Measurements from ENCODE around the gene PITPNC1.
"Not testable (repeated sequence)": the region's sequence is repeated elsewhere in the genome, so short reads cannot be mapped to it uniquely, and the experiment has no call there.

Gene PITPNC1

GRCh38 chr17:67378454-67379250 is 1.6 kb downstream of the PITPNC1 start:
- peak overlapping the region; percentile 85 for H3K4me3 ChIP-seq (replicated peaks; ENCODE audit: low read depth, low read length)
- TF ChIP-seq, protein P1, sequence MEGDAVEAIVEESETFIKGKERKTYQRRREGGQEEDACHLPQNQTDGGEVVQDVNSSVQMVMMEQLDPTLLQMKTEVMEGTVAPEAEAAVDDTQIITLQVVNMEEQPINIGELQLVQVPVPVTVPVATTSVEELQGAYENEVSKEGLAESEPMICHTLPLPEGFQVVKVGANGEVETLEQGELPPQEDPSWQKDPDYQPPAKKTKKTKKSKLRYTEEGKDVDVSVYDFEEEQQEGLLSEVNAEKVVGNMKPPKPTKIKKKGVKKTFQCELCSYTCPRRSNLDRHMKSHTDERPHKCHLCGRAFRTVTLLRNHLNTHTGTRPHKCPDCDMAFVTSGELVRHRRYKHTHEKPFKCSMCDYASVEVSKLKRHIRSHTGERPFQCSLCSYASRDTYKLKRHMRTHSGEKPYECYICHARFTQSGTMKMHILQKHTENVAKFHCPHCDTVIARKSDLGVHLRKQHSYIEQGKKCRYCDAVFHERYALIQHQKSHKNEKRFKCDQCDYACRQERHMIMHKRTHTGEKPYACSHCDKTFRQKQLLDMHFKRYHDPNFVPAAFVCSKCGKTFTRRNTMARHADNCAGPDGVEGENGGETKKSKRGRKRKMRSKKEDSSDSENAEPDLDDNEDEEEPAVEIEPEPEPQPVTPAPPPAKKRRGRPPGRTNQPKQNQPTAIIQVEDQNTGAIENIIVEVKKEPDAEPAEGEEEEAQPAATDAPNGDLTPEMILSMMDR (IDR thresholded peaks at IDR 0.05; ENCODE audit: low read length, missing control alignments), result peak; percentile 8
- DNase-seq (ENCODE audit: low read depth), result peak; percentile 86

DNA sequence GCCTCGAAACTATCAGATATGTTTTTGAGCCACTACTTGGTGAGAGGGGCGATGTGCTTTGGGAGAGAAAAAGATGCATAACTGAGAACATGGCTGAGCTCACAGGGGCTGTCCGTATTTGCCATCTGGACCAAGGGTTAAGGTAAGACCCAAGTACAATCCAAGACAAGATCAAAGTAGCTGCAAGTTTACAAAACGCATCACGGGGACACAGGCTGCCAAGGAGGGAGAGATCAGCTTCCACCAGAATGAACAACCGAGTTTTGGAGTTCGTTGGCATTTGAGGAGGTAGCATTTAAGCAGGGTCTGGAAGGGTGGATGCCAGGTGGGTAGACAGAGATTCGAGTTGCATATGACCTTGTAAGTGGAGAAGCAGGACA is 2.2 kb downstream of the PITPNC1 start:
- DNase-seq (ENCODE audit: low read depth), result no peak
- TF ChIP-seq, protein P1 (IDR thresholded peaks at IDR 0.05; ENCODE audit: low read length, missing control alignments), result no peak
- peak overlapping the region; percentile 85 for H3K4me3 ChIP-seq (replicated peaks; ENCODE audit: low read depth, low read length)

GRCh38 chr17:67381929-67382257 is 4.8 kb downstream of the PITPNC1 start:
- no peak overlapping the region for H3K4me3 ChIP-seq (replicated peaks; ENCODE audit: low read depth, low read length)
- DNase-seq (ENCODE audit: low read depth), result no peak
- TF ChIP-seq, protein P1 (IDR thresholded peaks at IDR 0.05; ENCODE audit: low read length, missing control alignments), result no peak

- TF ChIP-seq, protein P1 (IDR thresholded peaks at IDR 0.05; ENCODE audit: low read length, missing control alignments), result no peak
- no peak overlapping the region for H3K4me3 ChIP-seq (replicated peaks; ENCODE audit: low read depth, low read length)
- no peak for DNase-seq (ENCODE audit: low read depth)
Measured at GRCh38 chr17:67385122-67385988, 8.3 kb downstream of the PITPNC1 start.

DNA sequence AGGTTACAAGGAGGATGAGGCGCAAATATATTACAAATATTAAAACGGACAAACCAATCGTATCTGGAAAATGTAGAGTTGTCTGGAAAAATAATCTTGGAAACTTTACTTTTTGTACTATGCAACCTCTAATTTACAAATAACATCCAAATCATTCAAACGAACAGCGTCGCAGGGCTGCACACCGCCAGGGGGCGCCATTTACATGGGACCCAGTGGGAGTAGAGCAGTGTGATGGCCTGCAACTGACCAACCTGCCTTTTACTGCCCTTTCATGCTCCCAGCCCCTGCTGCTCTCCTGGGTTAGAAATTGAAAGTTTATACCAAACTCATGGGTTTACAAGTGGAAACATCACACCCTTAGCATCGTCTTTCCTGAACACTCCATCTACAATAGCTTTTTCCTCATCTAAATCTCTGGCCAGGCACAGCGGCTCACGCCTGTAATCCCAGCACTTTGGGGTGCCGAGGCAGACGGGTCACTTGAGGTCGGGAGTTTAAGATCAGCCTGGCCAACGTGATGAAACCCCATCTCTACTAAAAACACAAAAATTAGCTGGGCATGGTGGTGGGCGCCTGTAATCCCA is 10.0 kb downstream of the PITPNC1 start:
- DNase-seq (ENCODE audit: low read depth), result peak; percentile 70
- TF ChIP-seq, protein P1 (IDR thresholded peaks at IDR 0.05; ENCODE audit: low read length, missing control alignments), result peak; percentile 77
- H3K4me3 ChIP-seq (replicated peaks; ENCODE audit: low read depth, low read length), result no peak overlapping the region

DNA sequence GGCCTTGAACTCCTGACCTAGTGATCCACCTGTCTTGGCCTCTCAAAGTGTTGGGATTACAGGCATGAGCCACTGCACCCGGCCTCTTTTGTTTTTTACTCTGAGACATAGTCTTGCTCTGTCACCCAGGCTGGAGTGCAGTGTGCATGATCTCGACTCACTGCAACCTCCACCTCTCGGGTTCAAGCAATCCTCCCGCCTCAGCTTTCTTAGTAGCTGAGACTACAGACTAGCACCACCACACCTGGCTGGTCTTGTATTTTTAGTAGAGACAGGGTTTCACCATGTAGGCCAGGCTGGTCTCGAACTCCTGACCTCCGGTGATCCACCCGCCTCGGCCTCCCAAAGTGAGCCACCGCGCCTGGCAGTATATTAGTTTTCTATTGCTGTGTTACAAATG is 11.5 kb downstream of the PITPNC1 start:
- not testable (repeated sequence) for H3K4me3 ChIP-seq (replicated peaks; ENCODE audit: low read depth, low read length); DNase-seq (ENCODE audit: low read depth)

GRCh38 chr17:67388986-67389385 is 11.9 kb downstream of the PITPNC1 start:
- no peak for DNase-seq (ENCODE audit: low read depth)
- H3K4me3 ChIP-seq (replicated peaks; ENCODE audit: low read depth, low read length), result no peak overlapping the region
- TF ChIP-seq, protein P1 (IDR thresholded peaks at IDR 0.05; ENCODE audit: low read length, missing control alignments), result no peak
